ENCODE measurements around the gene SF3B1. TPM values are rescaled to one million over a fixed set of nuclear protein-coding genes. Genes with fewer than 3 reads are reported as not detected.

SF3B1 gene
- total RNA-seq, 2 donors from 2014 or later = 308 to 356 TPM

DNA sequence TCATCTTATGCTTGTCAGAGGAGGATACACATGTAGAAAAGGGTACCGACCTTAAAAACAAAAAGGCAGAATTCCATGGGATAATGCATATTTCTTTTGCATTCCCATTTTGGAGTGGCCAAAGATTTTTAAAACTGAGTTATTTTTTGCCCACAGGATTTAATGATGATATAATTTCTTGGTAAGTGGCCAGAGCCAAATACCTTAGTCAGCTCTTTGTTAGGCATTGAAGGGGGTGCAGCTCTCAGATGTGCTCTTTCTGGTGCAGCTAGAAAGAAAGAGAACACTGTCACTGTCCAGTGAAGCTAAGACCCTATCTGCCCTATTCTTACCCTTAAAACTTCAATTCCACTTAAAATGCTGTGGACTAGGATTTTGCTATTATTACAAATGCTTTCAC lies 29.3 kb upstream of the SF3B1 start:
- Histone ChIP-seq H3K9me3 (ENCODE audit: control insufficient read depth, low read length) (no peaks in the 10 kb centered on the region), H3K27me3 (ENCODE audit: control insufficient read depth, insufficient read depth, low read length, poor library complexity, severe bottlenecking) (no peaks in the 10 kb centered on the region), H3K36me3 (ENCODE audit: control insufficient read depth, insufficient read depth, low read length) (peaks cover 43% of the 10 kb centered on the region), H3K4me3 (ENCODE audit: low read length) (no peak overlapping the region), H3K4me1 (ENCODE audit: control insufficient read depth, insufficient read depth, low read length) (no peaks in the 10 kb centered on the region), H3K9ac (ENCODE audit: extremely low read depth, low read length, poor library complexity, severe bottlenecking) (no peak overlapping the region), H3K27ac (ENCODE audit: low read depth, low read length) (no peak overlapping the region)
- no peak overlapping the region for H3K4me3 Mint-ChIP-seq
- peaks cover 44% of the 10 kb centered on the region for H3K36me3 Mint-ChIP-seq (ENCODE audit: low read depth)
- no peak overlapping the region for H3K27ac Mint-ChIP-seq
- no peaks in the 10 kb centered on the region for H3K9me3 Mint-ChIP-seq
- no peaks in the 10 kb centered on the region for H3K27me3 Mint-ChIP-seq (ENCODE audit: insufficient read depth)
- 92 to 100% methylated on average over 1 of the region's 1 CpG for WGBS, 2 experiments (ENCODE audit: insufficient coverage in 1 of 2, insufficient read length in 1 of 2)
- no peaks in the 10 kb centered on the region for H3K4me1 Mint-ChIP-seq
- DNase-seq = no peak
- TF ChIP-seq, protein P1, sequence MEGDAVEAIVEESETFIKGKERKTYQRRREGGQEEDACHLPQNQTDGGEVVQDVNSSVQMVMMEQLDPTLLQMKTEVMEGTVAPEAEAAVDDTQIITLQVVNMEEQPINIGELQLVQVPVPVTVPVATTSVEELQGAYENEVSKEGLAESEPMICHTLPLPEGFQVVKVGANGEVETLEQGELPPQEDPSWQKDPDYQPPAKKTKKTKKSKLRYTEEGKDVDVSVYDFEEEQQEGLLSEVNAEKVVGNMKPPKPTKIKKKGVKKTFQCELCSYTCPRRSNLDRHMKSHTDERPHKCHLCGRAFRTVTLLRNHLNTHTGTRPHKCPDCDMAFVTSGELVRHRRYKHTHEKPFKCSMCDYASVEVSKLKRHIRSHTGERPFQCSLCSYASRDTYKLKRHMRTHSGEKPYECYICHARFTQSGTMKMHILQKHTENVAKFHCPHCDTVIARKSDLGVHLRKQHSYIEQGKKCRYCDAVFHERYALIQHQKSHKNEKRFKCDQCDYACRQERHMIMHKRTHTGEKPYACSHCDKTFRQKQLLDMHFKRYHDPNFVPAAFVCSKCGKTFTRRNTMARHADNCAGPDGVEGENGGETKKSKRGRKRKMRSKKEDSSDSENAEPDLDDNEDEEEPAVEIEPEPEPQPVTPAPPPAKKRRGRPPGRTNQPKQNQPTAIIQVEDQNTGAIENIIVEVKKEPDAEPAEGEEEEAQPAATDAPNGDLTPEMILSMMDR (conservative IDR thresholded peaks at IDR 0.05) = no peak

DNA sequence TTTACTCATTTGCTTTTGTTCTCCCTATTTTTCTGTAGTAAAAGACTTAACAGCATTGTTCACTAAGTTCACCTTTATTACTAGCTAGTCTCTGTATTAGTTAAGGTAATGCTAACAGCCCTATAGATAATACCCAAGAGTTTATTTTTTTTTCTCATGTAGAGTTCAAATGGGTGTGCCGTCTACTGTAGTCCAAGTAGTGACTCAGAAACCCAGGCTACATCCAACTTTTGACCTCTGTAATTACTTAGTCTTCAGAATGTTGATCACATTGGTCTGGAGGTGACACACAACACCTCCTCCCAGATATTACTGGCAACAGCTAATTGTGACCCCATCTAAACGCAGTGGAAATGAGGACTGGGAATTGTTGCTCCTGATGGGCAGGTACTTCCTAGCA lies 26.2 kb upstream of the SF3B1 start:
- Histone ChIP-seq H3K27ac (ENCODE audit: low read depth, low read length) (no peak overlapping the region), H3K9ac (ENCODE audit: extremely low read depth, low read length, poor library complexity, severe bottlenecking) (no peak overlapping the region), H3K4me1 (ENCODE audit: control insufficient read depth, insufficient read depth, low read length) (no peaks in the 10 kb centered on the region), H3K27me3 (ENCODE audit: control insufficient read depth, insufficient read depth, low read length, poor library complexity, severe bottlenecking) (no peaks in the 10 kb centered on the region), H3K9me3 (ENCODE audit: control insufficient read depth, low read length) (no peaks in the 10 kb centered on the region), H3K4me3 (ENCODE audit: low read length) (no peak overlapping the region), H3K36me3 (ENCODE audit: control insufficient read depth, insufficient read depth, low read length) (peaks cover 26% of the 10 kb centered on the region)
- no peak for DNase-seq
- no peaks in the 10 kb centered on the region for H3K4me1 Mint-ChIP-seq
- no peaks in the 10 kb centered on the region for H3K27me3 Mint-ChIP-seq (ENCODE audit: insufficient read depth)
- H3K36me3 Mint-ChIP-seq (ENCODE audit: low read depth) = peaks cover 28% of the 10 kb centered on the region
- TF ChIP-seq, protein P1 (conservative IDR thresholded peaks at IDR 0.05) = no peak
- no peak overlapping the region for H3K27ac Mint-ChIP-seq
- 86 to 92% methylated on average over 1 to 2 of the region's 2 CpGs for WGBS, 2 experiments (ENCODE audit: insufficient coverage in 1 of 2, insufficient read length in 1 of 2)
- H3K4me3 Mint-ChIP-seq = no peak overlapping the region
- no peaks in the 10 kb centered on the region for H3K9me3 Mint-ChIP-seq

DNA sequence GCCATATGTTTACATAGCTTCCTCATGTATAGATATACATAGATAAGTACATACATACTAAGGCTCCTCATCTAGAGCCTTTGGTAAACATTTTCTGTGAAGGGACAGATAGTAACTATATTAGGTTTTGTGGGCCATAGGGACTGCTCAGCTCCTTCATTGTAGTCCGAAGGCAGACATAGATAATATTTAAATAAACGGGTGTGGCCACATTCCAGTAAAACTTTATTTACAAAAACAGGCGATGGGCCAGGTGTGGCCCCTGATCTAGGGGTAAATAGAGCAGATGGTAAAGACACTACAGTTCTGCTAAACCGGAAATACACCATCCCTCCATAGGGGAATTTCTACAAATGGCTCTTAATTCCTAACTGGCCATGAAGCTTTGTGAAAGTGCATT lies 25.8 kb upstream of the SF3B1 start:
- Mint-ChIP-seq H3K4me3 (no peak overlapping the region), H3K4me1 (no peaks in the 10 kb centered on the region), H3K27me3 (ENCODE audit: insufficient read depth) (no peaks in the 10 kb centered on the region), H3K36me3 (ENCODE audit: low read depth) (peaks cover 30% of the 10 kb centered on the region), H3K27ac (no peak overlapping the region), H3K9me3 (no peaks in the 10 kb centered on the region)
- Histone ChIP-seq H3K4me3 (ENCODE audit: low read length) (no peak overlapping the region), H3K27me3 (ENCODE audit: control insufficient read depth, insufficient read depth, low read length, poor library complexity, severe bottlenecking) (no peaks in the 10 kb centered on the region), H3K36me3 (ENCODE audit: control insufficient read depth, insufficient read depth, low read length) (peaks cover 29% of the 10 kb centered on the region), H3K27ac (ENCODE audit: low read depth, low read length) (no peak overlapping the region), H3K9ac (ENCODE audit: extremely low read depth, low read length, poor library complexity, severe bottlenecking) (no peak overlapping the region), H3K4me1 (ENCODE audit: control insufficient read depth, insufficient read depth, low read length) (no peaks in the 10 kb centered on the region), H3K9me3 (ENCODE audit: control insufficient read depth, low read length) (no peaks in the 10 kb centered on the region)
- WGBS, 2 experiments (ENCODE audit: insufficient coverage in 1 of 2, insufficient read length in 1 of 2) = 80 to 93% methylated on average over 2 to 4 of the region's 4 CpGs
- TF ChIP-seq, protein P1 (conservative IDR thresholded peaks at IDR 0.05) = no peak
- DNase-seq = no peak
